Bronchial epithelial cell (primary cell): ENCODE results near the gene CRB1. TPM values are rescaled to one million over a fixed set of nuclear protein-coding genes. Genes with fewer than 3 reads are reported as not detected.

ENCODE experiments used
- DNase-seq: peaks from one replicate; pipeline ENCODE4 v3.0.0-alpha.2; 2010; ENCODE audit warnings: low read depth
- FAIRE-seq: peaks from 2 replicates; lab custom pipeline; 2011; peaks lifted over from hg19 to GRCh38; lab: Jason Lieb, UNC
- H3K27me3 ChIP-seq: 2 replicates; pipeline ENCODE4 v1.5.1; 2011; ENCODE audit warnings: low read length; ENCODE audit not compliant: control insufficient read depth, insufficient read depth
- H3K36me3 ChIP-seq: 2 replicates; pipeline ENCODE4 v1.5.1; 2011; ENCODE audit warnings: low read length; ENCODE audit not compliant: control insufficient read depth, insufficient read depth
- H3K4me3 ChIP-seq: 2 replicates; pipeline ENCODE4 v1.5.1; 2011; ENCODE audit warnings: mild to moderate bottlenecking, low read depth, low read length, control low read depth
- total RNA-seq: library from RNA; depleted of rRNA; stranded (reverse); fragments of >200 nt; gene quantifications from 2 replicates; pipeline ENCODE4 v1.2.1, GENCODE V29; 2014
- TF ChIP-seq, protein P1 (sequence below): IDR thresholded peaks from 2 replicates; pipeline ENCODE4 v1.5.1; 2011; ENCODE audit warnings: mild to moderate bottlenecking, moderate library complexity, low read length, control low read depth, inconsistent platforms; ENCODE audit not compliant: insufficient read depth, severe bottlenecking

CRB1 gene
- total RNA-seq, 1 donor from 2014 or later, result under 0.01 TPM

DNA sequence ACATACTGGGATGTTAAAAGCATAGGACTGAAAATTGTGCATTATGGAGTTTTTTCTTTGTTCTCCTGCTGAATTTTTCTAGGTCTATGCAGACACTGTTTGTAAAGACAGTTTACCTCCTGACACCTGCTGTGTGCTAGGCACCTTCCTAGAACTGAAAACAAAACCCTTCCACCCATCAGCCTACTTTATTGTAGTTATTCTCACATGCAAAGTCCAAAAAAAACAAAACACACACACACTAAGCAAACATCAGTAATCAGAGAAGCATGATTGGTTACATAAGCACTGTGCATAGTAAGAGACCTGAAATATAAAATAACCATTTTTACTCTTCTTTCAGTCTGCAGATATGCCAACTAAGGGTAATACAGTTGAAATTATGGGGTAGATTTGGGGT, 195.1 kb downstream of the CRB1 start:
- Histone ChIP-seq H3K36me3 (no peaks in the 10 kb centered on the region), H3K27me3 (no peaks in the 10 kb centered on the region), H3K4me3 (no peak overlapping the region)
- DNase-seq (no peak), FAIRE-seq (no peak)
- TF ChIP-seq, protein P1, sequence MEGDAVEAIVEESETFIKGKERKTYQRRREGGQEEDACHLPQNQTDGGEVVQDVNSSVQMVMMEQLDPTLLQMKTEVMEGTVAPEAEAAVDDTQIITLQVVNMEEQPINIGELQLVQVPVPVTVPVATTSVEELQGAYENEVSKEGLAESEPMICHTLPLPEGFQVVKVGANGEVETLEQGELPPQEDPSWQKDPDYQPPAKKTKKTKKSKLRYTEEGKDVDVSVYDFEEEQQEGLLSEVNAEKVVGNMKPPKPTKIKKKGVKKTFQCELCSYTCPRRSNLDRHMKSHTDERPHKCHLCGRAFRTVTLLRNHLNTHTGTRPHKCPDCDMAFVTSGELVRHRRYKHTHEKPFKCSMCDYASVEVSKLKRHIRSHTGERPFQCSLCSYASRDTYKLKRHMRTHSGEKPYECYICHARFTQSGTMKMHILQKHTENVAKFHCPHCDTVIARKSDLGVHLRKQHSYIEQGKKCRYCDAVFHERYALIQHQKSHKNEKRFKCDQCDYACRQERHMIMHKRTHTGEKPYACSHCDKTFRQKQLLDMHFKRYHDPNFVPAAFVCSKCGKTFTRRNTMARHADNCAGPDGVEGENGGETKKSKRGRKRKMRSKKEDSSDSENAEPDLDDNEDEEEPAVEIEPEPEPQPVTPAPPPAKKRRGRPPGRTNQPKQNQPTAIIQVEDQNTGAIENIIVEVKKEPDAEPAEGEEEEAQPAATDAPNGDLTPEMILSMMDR, result no peak

DNA sequence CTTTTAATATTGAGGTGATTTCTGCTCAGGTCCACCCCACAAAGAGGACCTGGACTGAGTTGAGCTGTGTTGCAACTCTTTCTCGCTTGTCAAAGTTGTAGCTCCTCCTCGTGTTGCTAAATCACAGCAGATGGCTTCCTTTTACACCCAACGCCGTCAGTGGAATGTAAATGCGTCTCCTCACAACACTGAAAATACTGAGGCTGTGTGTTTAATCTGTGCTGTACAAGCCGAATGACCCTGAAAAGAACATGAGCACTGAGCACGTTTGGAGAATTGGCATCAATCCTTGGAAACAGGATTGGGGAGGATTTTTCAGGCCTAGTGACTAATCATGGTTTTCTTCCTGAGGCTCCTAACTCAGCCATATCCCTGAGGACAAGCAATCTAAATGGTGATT, 196.0 kb downstream of the CRB1 start:
- DNase-seq (peak; percentile 46), FAIRE-seq (peak; percentile 43)
- H3K4me3 ChIP-seq, result no peak overlapping the region
- TF ChIP-seq, protein P1, result no peak
- H3K36me3 ChIP-seq, result no peaks in the 10 kb centered on the region
- H3K27me3 ChIP-seq, result no peaks in the 10 kb centered on the region

DNA sequence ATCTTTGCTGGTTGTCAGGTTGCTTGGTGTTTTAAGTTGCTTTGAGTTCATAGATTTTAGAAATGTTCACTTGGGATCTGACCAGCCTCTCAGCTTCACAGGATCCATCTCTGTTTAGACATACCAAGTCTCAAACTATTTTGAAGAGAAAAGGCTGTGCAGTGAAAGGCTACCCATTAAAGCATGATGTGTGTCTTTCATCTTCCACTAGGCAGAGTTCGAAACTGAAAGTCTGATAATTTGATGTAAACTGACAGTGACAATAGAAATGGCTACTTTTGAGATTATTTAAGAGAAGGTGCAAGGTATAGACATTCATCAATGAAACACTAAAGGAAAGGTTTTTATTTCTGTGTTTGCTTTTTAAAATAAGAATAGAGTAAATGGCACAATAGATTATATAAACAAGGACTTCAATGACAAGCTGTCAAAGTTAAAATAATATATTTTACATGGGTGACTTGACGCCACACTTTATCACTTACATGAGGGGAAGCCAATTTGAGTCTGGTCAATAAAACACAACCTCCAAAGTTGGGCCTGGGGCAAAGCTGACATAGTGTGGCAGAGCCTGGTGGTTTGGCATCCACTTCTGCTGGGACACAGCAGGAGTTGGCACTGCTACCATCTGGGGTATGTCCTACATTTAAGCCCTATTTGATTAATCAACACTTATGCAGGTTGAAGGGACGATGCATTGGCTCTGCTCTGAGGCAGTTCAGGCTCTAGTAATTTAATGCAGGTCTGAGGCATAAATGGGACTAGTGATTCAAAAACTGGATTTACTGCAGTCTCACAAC, 197.7 kb downstream of the CRB1 start:
- TF ChIP-seq, protein P1, result no peak
- H3K36me3 ChIP-seq, result no peaks in the 10 kb centered on the region
- no peak overlapping the region for H3K4me3 ChIP-seq
- FAIRE-seq (no peak), DNase-seq (no peak)
- no peaks in the 10 kb centered on the region for H3K27me3 ChIP-seq

DNA sequence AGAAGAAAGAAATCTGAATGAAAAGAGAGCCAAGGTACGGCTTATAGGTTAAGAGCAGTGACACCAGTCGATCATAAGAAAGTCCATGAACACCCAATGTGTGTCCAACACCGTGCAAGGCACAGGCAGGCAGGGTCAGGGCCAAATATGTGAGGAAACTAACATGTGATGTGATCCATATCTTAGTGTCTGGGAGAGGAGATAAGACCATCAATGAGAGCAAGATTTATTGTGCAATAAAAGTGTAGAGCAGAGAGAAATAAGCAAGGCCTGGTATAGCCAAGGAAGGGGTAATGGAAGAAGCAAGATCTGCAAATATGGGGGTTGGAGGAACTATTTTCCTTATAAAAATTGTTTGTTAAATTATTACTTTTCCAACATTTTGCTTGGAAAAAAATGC, 198.8 kb downstream of the CRB1 start:
- DNase-seq (no peak), FAIRE-seq (no peak)
- Histone ChIP-seq H3K36me3 (no peaks in the 10 kb centered on the region), H3K4me3 (no peak overlapping the region), H3K27me3 (no peaks in the 10 kb centered on the region)
- TF ChIP-seq, protein P1, result no peak

DNA sequence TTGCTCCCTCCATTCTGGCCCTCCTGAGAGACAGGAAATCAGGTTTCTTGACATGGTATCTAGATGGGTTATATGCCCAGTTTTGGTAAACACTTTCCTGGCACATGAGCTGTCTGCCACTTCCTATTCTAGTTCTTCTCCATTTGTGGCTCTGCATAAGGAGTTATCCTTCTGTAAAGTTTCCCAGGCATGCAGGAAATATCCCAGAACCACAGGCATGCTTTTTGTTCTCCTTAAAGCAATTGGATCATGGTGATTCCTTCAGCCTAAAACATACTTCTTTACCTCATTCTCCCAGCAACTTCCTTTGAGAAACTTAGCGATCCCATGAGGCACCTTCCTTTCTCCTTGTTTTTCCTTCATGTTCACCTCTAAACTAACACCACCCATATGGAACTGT, 199.8 kb downstream of the CRB1 start:
- TF ChIP-seq, protein P1, result no peak
- FAIRE-seq, result no peak

More for the DNA sequence above, 199.8 kb downstream of the CRB1 start:
- no peak for DNase-seq
- no peaks in the 10 kb centered on the region for H3K27me3 ChIP-seq
- H3K4me3 ChIP-seq, result no peak overlapping the region
- H3K36me3 ChIP-seq, result no peaks in the 10 kb centered on the region
